Loucy (cell line): ENCODE data around the gene KSR1.

Experiments
- H2AFZ ChIP-seq: fragments of 200-600 bp; sonication (generic); 2 replicates; pipeline ENCODE4 v1.6.0; 2016; ENCODE audit warnings: antibody characterized with exemption, mild to moderate bottlenecking, low read length, moderate library complexity
- H3F3A ChIP-seq: fragments of 200-600 bp; 2 replicates; pipeline ENCODE4 v1.6.0; 2016; ENCODE audit warnings: antibody characterized with exemption, low read depth, mild to moderate bottlenecking
- H3K27me3 ChIP-seq: fragments of 200-600 bp; sonication (generic); 2 replicates; pipeline ENCODE4 v1.6.1; 2014; ENCODE audit warnings: low read length, mild to moderate bottlenecking; ENCODE audit not compliant: insufficient read depth, poor library complexity, severe bottlenecking
- H3K36me3 ChIP-seq: fragments of 200-600 bp; sonication (generic); 2 replicates; pipeline ENCODE4 v1.6.1; 2016; ENCODE audit warnings: low read length; ENCODE audit not compliant: insufficient read depth
- H3K4me1 ChIP-seq: fragments of 200-600 bp; sonication (generic); 2 replicates; pipeline ENCODE4 v1.5.1; 2014; ENCODE audit warnings: low read length, mild to moderate bottlenecking; ENCODE audit not compliant: insufficient read depth, poor library complexity, severe bottlenecking
- H3K4me2 ChIP-seq: fragments of 200-600 bp; sonication (generic); 2 replicates; pipeline ENCODE4 v1.6.0; 2014; ENCODE audit warnings: antibody characterized with exemption, low read length, low read depth, mild to moderate bottlenecking; ENCODE audit not compliant: poor library complexity, severe bottlenecking
- H3K4me3 ChIP-seq: fragments of 200-600 bp; sonication (generic); 2 replicates; pipeline ENCODE4 v1.5.1; 2014; ENCODE audit warnings: low read length, mild to moderate bottlenecking, mixed read lengths; ENCODE audit not compliant: poor library complexity, severe bottlenecking
- H3K79me2 ChIP-seq: fragments of 200-600 bp; sonication (generic); 2 replicates; pipeline ENCODE4 v1.6.1; 2014; ENCODE audit warnings: low read length; ENCODE audit not compliant: insufficient read depth
- H3K9ac ChIP-seq: fragments of 200-600 bp; sonication (generic); 2 replicates; pipeline ENCODE4 v1.6.0; 2014; ENCODE audit warnings: mild to moderate bottlenecking, low read depth, low read length, moderate library complexity; ENCODE audit not compliant: poor library complexity, severe bottlenecking
- H3K9me2 ChIP-seq: fragments of 200-600 bp; sonication (generic); replicated peaks from 2 replicates; pipeline ENCODE4 v1.6.1; 2016; ENCODE audit warnings: low read depth, low read length, mixed read lengths
- H3K9me3 ChIP-seq: fragments of 200-600 bp; sonication (generic); 2 replicates; pipeline ENCODE4 v1.6.1; 2014; ENCODE audit warnings: mild to moderate bottlenecking, antibody characterized with exemption, low read length, low read depth; ENCODE audit not compliant: insufficient read depth
- H4K20me1 ChIP-seq: fragments of 200-600 bp; sonication (generic); 2 replicates; pipeline ENCODE4 v1.6.0; 2014; ENCODE audit warnings: antibody characterized with exemption, low read length, mild to moderate bottlenecking; ENCODE audit not compliant: insufficient read depth, poor library complexity, severe bottlenecking
- EZH2phosphoT487 ChIP-seq: fragments of 200-600 bp; IDR thresholded peaks from 2 replicates; pipeline ENCODE4 v1.6.1; 2018; ENCODE audit warnings: antibody characterized with exemption, mild to moderate bottlenecking, moderate library complexity, borderline replicate concordance
- TF ChIP-seq, protein P1 (sequence below): fragments of 200-600 bp; sonication (generic); conservative IDR thresholded peaks from 2 replicates; pipeline ENCODE4 v1.5.1; 2014; ENCODE audit warnings: mild to moderate bottlenecking, antibody characterized with exemption, low read length

Gene KSR1

DNA sequence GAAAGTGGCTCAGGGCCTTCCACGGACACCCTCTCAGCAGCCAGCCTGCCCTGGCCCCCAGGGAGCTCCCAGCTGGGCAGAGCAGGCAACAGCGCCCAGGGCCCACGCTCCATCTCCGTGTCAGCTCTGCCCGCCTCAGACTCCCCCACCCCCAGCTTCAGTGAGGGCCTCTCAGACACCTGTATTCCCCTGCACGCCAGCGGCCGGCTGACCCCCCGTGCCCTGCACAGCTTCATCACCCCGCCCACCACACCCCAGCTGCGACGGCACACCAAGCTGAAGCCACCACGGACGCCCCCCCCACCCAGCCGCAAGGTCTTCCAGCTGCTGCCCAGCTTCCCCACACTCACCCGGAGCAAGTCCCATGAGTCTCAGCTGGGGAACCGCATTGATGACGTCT, 126.4 kb downstream of the KSR1 start:
- no peaks in the 10 kb centered on the region for H3K9me3 ChIP-seq
- H3K4me3 ChIP-seq = no peak overlapping the region
- H4K20me1 ChIP-seq = peaks cover 2% of the 10 kb centered on the region
- H3K9me2 ChIP-seq = no peaks in the 10 kb centered on the region
- peaks cover 15% of the 10 kb centered on the region; the same call in 1 of the 2 replicates for H3K36me3 ChIP-seq
- TF ChIP-seq, protein P1, sequence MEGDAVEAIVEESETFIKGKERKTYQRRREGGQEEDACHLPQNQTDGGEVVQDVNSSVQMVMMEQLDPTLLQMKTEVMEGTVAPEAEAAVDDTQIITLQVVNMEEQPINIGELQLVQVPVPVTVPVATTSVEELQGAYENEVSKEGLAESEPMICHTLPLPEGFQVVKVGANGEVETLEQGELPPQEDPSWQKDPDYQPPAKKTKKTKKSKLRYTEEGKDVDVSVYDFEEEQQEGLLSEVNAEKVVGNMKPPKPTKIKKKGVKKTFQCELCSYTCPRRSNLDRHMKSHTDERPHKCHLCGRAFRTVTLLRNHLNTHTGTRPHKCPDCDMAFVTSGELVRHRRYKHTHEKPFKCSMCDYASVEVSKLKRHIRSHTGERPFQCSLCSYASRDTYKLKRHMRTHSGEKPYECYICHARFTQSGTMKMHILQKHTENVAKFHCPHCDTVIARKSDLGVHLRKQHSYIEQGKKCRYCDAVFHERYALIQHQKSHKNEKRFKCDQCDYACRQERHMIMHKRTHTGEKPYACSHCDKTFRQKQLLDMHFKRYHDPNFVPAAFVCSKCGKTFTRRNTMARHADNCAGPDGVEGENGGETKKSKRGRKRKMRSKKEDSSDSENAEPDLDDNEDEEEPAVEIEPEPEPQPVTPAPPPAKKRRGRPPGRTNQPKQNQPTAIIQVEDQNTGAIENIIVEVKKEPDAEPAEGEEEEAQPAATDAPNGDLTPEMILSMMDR = no peak
- TF ChIP-seq EZH2phosphoT487 = no peak
- H3K27me3 ChIP-seq = no peaks in the 10 kb centered on the region
- H3K79me2 ChIP-seq = no peaks in the 10 kb centered on the region
- peaks cover 44% of the 10 kb centered on the region for H3K4me1 ChIP-seq
- H3F3A ChIP-seq = no peaks in the 10 kb centered on the region
- no peak overlapping the region for H3K9ac ChIP-seq
- no peak overlapping the region for H2AFZ ChIP-seq
- no peak overlapping the region for H3K4me2 ChIP-seq

DNA sequence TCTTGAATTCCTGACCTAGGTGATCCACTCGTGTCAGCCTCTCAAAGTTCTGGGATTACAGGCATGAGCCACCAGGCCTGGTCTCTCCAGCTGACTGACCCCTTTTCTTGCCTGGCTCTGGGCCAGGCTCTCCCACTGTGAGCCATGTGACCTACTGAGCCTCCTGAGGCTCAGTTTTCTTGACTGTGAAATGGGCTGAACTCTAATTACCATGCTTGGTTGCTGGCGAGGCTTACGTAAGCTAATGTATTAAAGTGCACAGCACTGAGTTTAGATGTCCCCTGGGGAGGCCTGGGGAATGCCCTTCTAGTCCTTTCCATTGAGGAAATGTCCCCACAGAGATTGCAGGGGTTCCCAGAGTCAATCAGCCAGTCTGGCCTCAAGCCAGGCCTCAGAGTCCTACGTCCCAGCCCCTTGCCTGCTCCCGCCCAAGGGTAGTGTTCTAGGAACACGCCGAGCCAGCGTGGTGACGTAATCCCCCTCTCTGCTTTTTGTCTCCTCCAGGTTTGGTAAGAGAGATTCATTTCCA, 129.0 kb downstream of the KSR1 start:
- Histone ChIP-seq H3K9ac (no peak overlapping the region), H3F3A (no peaks in the 10 kb centered on the region), H3K79me2 (no peaks in the 10 kb centered on the region), H3K4me1 (peaks cover 20% of the 10 kb centered on the region), H4K20me1 (peaks cover 2% of the 10 kb centered on the region), H2AFZ (no peak overlapping the region), H3K9me3 (no peaks in the 10 kb centered on the region), H3K4me3 (no peak overlapping the region), H3K36me3 (peaks cover 15% of the 10 kb centered on the region; the same call in 1 of the 2 replicates), H3K9me2 (no peaks in the 10 kb centered on the region), H3K27me3 (no peaks in the 10 kb centered on the region), H3K4me2 (no peak overlapping the region)
- TF ChIP-seq EZH2phosphoT487 = no peak
- TF ChIP-seq, protein P1 = no peak

DNA sequence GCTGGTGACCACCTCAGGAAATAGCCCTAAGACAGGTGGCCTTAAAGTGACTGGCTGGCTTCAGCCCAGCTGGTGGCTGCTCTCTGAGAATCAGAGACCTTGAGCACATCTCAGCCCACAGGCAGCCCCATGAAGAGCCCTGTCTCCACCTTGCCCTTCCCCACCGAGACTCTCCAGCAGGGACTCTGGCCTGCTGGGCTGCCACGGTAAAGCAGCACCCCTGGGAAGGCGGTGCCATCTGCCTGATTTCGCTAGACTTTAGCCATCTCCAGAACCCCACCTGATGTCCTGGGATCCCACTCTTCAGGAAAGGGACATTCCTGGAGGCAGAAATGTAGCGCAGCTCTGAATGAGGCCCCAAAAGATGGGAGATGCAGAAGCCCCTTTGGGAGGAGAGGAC, 129.5 kb downstream of the KSR1 start:
- Histone ChIP-seq H3K9me2 (no peaks in the 10 kb centered on the region), H3K9ac (no peak overlapping the region), H3F3A (no peaks in the 10 kb centered on the region), H3K36me3 (peaks cover 15% of the 10 kb centered on the region; the same call in 1 of the 2 replicates), H3K4me2 (no peak overlapping the region), H3K4me1 (peaks cover 17% of the 10 kb centered on the region), H4K20me1 (peaks cover 2% of the 10 kb centered on the region), H3K79me2 (no peaks in the 10 kb centered on the region), H2AFZ (no peak overlapping the region), H3K27me3 (no peaks in the 10 kb centered on the region), H3K9me3 (no peaks in the 10 kb centered on the region), H3K4me3 (no peak overlapping the region)
- TF ChIP-seq, protein P1 = no peak
- TF ChIP-seq EZH2phosphoT487 = no peak
